Esophagus squamous epithelium (tissue), 4 donors: Measurements from ENCODE around the gene TGFB1.
A peak's percentile ranks its signal among the peaks of the same experiment; 100 is the strongest.

ENCODE experiments used
- POLR2A ChIP-seq, 4 donors: fragments of 450-650 bp; IDR thresholded peaks; one replicate each; pipeline ENCODE4 v1.6.1; 2017; ENCODE audit warnings: antibody characterized with exemption in 4 of 4, mild to moderate bottlenecking in 4 of 4, moderate library complexity in 3 of 4
- TF ChIP-seq, protein P1 (sequence below), 6 experiments: fragments of 450-650 bp in 4 of 6; fragments of 200-600 bp in 2 of 6; sonication (generic) in 2 of 6; IDR thresholded peaks; one replicate each; pipeline ENCODE4 v1.5.1; 2016 to 2019; ENCODE audit warnings: antibody characterized with exemption in 6 of 6, mild to moderate bottlenecking in 4 of 6, moderate library complexity in 4 of 6

DNA sequence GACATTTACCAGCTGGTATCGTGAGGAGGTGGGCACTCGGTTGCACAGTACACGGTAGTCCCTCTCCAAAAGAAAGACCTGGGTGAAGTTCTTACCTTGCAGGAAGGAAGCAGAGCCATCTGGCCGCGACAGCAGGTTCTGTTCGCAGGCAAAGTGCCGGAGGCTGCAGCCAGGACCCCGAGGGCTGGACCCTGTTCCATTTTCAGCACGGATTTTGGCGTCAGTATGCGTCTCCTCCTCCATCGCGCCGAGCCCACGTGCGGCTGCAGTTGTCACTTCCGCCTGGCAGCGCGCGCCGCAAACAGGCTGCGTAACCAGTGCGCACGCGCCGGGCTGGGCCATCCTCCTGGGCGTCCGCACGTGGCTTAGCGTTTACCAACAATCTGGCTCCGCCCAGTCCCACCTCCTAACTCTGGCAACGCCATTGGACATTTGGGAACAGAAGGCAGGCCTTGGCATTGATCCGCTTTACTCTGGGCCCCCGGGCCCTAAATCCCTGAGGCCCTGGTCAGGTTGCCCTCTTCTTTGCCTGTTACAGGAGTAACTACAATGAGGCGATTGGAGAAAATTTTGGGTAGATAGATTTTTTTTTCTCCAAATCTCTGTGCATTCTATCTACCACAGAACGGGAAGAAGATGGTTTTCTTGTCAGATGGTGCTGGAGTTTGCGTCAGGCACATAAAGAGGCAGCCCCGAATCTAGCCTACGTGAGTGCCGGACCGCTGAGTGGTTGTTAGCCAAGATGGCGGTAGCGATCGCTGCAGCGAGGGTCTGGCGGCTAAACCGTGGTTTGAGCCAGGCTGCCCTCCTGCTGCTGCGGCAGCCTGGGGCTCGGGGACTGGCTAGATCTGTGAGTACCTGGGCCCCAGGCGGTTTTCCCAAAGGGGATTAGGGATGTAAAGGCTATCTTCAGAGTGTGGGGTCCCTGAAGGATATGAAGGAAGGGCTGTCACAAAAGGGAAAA, 43.6 kb upstream of the TGFB1 start, which contains the start of the genes BCKDHA and EXOSC5:
- TF ChIP-seq POLR2A (IDR thresholded peaks at IDR 0.05), result peak in 3 of 4 donors; percentile 49 to 70 (median 68)
- TF ChIP-seq, protein P1, sequence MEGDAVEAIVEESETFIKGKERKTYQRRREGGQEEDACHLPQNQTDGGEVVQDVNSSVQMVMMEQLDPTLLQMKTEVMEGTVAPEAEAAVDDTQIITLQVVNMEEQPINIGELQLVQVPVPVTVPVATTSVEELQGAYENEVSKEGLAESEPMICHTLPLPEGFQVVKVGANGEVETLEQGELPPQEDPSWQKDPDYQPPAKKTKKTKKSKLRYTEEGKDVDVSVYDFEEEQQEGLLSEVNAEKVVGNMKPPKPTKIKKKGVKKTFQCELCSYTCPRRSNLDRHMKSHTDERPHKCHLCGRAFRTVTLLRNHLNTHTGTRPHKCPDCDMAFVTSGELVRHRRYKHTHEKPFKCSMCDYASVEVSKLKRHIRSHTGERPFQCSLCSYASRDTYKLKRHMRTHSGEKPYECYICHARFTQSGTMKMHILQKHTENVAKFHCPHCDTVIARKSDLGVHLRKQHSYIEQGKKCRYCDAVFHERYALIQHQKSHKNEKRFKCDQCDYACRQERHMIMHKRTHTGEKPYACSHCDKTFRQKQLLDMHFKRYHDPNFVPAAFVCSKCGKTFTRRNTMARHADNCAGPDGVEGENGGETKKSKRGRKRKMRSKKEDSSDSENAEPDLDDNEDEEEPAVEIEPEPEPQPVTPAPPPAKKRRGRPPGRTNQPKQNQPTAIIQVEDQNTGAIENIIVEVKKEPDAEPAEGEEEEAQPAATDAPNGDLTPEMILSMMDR (IDR thresholded peaks at IDR 0.05), result peak in 2 of 6 experiments; percentile 9 to 26
